ENCODE measurements around the gene UBC. TPM values are rescaled to one million over a fixed set of nuclear protein-coding genes. Genes with fewer than 3 reads are reported as not detected.

Gene UBC
- total and polyA plus RNA-seq, 9 of the 15 experiments (the other 6 are each of a cell fraction or from before 2014, with no cell fraction given): 533 to 1,153 (median 813) TPM

GRCh38 chr12:124940143-124940392, 25.6 kb upstream of the UBC start (continued):
- TF ChIP-seq IRF1 (CRISPR knock-in tag; IDR thresholded peaks at IDR 0.05; ENCODE audit: borderline replicate concordance): no peak
- peak; percentile 6; the same call in 1 of the 2 replicates for TF ChIP-seq DIDO1 (tag; IDR thresholded peaks at IDR 0.05; ENCODE audit: low read depth)
- no peak for TF ChIP-seq PTTG1 (tag; IDR thresholded peaks at IDR 0.05; ENCODE audit: low read depth)
- TF ChIP-seq ZNF175 (CRISPR knock-in tag; IDR thresholded peaks at IDR 0.05; ENCODE audit: low read depth): no peak
- no peak for TF ChIP-seq RCOR1 (IDR thresholded peaks at IDR 0.05; ENCODE audit: borderline replicate concordance in 1 of 2, low read depth in 2 of 2, low read length in 2 of 2)
- no peak for TF ChIP-seq ZNF695 (CRISPR knock-in tag; IDR thresholded peaks at IDR 0.05)
- TF ChIP-seq NONO (IDR thresholded peaks at IDR 0.05; ENCODE audit: low read depth in 2 of 2, low read length in 1 of 2): no peak
- no peak for TF ChIP-seq CCAR2 (IDR thresholded peaks at IDR 0.05; ENCODE audit: low read depth, low read length)
- TF ChIP-seq, protein P1, sequence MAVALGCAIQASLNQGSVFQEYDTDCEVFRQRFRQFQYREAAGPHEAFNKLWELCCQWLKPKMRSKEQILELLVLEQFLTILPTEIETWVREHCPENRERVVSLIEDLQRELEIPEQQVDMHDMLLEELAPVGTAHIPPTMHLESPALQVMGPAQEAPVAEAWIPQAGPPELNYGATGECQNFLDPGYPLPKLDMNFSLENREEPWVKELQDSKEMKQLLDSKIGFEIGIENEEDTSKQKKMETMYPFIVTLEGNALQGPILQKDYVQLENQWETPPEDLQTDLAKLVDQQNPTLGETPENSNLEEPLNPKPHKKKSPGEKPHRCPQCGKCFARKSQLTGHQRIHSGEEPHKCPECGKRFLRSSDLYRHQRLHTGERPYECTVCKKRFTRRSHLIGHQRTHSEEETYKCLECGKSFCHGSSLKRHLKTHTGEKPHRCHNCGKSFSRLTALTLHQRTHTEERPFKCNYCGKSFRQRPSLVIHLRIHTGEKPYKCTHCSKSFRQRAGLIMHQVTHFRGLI (CRISPR knock-in tag; IDR thresholded peaks at IDR 0.05): no peak
- TF ChIP-seq RFX1 (IDR thresholded peaks at IDR 0.05): no peak
- TF ChIP-seq TAF15 (IDR thresholded peaks at IDR 0.05; ENCODE audit: low read depth, low read length): no peak
- TF ChIP-seq ZNF324 (CRISPR knock-in tag; IDR thresholded peaks at IDR 0.05): no peak
- TF ChIP-seq NCOA6 (IDR thresholded peaks at IDR 0.05): no peak
- TF ChIP-seq TCF7 (IDR thresholded peaks at IDR 0.05; ENCODE audit: borderline replicate concordance): no peak
- peak; percentile 65; the same call in 1 of the 2 replicates for TF ChIP-seq KAT7 (CRISPR knock-in tag; IDR thresholded peaks at IDR 0.05; ENCODE audit: borderline replicate concordance)
- no peak for TF ChIP-seq DPF2 (IDR thresholded peaks at IDR 0.05)
- 0 out of 2 replicates have a peak, but pooled peaks have one; percentile 2 for TF ChIP-seq LEF1 (IDR thresholded peaks at IDR 0.05)
- no peak for TF ChIP-seq ZFP36 (IDR thresholded peaks at IDR 0.05; ENCODE audit: low read depth, low read length, partially characterized antibody)
- TF ChIP-seq MCM2 (IDR thresholded peaks at IDR 0.05; ENCODE audit: low read depth): no peak
- peak; percentile 49; the same call in 1 of the 2 replicates for TF ChIP-seq KLF6 (CRISPR knock-in tag; IDR thresholded peaks at IDR 0.05; ENCODE audit: borderline replicate concordance)
- no peak for TF ChIP-seq SFPQ (IDR thresholded peaks at IDR 0.05; ENCODE audit: low read depth, low read length)
- no peak for TF ChIP-seq ZNF766 (CRISPR knock-in tag; conservative IDR thresholded peaks at IDR 0.05)
- TF ChIP-seq ZNF165 (CRISPR knock-in tag; IDR thresholded peaks at IDR 0.05; ENCODE audit: borderline replicate concordance): 0 out of 2 replicates have a peak, but pooled peaks have one; percentile 1
- no peak for TF ChIP-seq ZNF551 (CRISPR knock-in tag; IDR thresholded peaks at IDR 0.05)
- TF ChIP-seq KAT2B (IDR thresholded peaks at IDR 0.05; ENCODE audit: low read depth, low read length): no peak
- no peak for TF ChIP-seq ZNF316 (IDR thresholded peaks at IDR 0.05)
- no peak; the same call in none of the 2 replicates for TF ChIP-seq FOSL1 (tag; conservative IDR thresholded peaks at IDR 0.05)
- TF ChIP-seq ZNF79 (CRISPR knock-in tag; IDR thresholded peaks at IDR 0.05; ENCODE audit: low read depth): no peak

Data from K562 (cell line).